LoVo (cell line): ENCODE data around the gene PSMF1.
"Not testable (repeated sequence)": the region's sequence is repeated elsewhere in the genome, so short reads cannot be mapped to it uniquely, and the experiment has no call there.

Experiments used
- DNase-seq: peaks from one replicate; pipeline ENCODE4 v3.0.0-alpha.2; 2016; ENCODE audit warnings: low spot score

PSMF1 gene

DNA sequence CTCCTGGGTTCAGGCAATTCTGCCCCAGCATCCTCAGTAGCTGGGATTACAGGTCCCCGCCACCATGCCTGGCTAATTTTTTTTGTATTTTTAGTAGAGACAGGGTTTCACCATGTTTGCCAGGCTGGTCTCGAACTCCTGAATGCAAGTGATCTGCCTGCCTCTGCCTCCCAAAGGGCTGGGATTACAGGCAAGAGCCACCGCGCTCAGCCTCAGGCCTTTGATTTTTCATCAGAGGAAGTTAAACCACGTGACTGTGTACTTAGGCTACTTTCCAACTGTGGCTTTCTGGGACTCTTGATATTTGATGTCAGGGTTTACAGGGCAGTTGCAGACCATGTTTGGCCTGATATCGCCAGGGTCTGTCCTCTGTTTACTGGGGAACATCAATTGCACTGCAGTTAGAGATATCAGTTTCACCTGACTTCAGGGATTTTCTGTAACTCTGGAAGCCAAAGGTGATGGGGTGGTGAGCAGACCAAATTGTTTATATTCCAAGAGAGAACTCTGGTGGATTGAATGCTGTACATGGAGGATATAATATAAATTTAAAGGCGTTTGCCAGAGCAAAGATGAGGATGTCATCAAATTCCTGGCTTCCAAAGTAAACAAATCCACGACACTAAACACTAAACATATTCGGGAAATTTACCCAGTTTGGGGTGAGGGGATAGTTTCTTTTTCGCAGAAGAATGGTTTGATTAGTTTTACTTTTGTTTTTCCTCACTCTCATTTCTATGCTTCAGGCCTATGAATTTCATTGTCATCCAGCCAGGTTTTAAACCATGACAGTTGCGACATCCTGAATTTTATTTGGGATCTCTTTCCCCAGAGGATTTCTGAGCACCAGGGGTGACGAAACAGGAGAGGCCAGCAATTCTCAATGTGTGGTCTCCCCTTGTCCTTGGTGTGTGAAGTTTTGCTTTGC is 4.2 kb downstream of the PSMF1 start:
- peak; percentile 2 for DNase-seq

DNA sequence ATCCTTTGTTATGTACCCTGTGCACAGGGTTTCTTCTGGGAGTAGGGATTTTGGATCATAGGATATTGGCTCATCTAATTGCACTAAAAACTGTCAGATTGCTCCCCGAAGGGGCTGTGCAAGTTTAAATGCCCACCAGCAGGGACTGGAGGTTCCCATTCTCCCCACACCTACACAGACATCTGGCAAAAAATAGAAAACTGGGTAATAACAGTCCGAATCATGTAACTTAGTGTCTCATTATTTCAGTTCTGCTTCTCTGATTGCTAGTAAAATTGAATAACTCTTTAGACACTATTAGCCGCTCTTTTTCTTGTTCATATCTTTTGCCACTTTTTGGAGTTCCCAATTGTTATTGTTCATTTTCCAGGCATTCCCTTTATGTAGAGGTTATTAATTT is 5.3 kb downstream of the PSMF1 start:
- no peak for DNase-seq

DNA sequence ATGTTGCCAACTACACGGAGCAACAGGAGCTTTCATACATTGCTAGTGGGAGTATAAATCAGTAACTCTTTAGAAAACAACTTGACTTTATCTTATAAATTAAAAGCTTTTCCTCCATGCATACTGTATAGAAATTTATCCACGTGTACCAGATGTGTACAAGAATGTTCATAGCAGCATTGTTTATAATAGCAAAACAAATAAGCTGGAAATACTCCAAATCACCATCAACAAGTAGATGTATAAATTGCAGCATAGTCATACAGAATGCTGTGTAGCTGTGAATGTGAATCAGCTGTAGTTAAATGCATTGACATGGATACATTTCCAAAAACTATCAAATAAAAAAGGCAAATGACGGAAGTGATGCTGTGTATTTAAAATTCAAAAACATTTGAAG is 6.0 kb downstream of the PSMF1 start:
- DNase-seq: no peak

DNA sequence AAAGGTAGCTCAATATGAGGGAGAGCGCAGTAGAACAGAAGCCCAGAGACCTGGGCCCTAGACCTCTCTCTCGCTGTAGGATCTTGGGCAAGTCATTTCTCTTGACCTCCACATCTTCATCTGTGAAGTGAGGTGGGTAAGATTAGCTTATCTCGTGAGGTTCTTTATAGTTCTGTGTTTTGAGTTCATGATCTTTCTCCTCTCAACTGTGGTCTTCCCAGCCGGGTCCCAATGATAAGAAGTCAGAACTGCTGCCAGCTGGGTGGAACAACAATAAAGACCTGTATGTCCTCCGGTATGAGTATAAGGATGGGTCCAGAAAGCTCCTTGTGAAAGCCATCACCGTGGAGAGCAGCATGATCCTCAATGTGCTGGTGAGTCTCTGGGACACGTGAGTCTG is 6.9 kb downstream of the PSMF1 start:
- no peak for DNase-seq

GRCh38 chr20:1127840-1128239 is 9.4 kb downstream of the PSMF1 start:
- no peak for DNase-seq

DNA sequence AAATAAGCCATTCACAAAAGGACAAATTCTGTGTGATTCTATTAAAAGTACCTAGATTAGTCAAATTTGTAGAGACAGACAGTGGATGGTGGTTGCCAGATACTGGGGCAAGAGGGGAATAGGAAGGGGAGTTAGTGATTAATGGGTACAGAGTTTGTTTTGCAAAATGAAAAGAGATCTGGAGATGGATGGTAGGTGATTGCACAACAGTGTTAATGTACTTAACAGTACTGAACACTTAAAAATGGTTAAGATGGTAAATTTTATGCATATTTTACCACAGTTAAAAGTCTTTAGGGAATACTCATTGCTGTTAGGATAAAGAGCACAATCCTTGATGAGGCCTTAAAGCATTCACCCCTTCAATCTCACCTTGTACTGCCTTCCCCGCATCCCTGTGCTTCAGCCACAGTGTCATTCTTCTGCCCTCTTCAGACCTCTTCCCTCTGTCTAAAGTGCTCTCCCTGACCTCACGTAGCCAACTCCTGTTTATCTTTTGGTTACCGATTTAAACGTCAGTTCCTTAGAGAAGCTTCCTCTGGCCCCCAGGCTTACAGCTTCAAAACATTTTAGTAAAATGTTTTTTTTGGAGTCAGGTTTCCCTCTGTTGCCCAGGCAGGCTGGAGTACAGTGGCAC is 11.8 kb downstream of the PSMF1 start:
- DNase-seq: no peak

DNA sequence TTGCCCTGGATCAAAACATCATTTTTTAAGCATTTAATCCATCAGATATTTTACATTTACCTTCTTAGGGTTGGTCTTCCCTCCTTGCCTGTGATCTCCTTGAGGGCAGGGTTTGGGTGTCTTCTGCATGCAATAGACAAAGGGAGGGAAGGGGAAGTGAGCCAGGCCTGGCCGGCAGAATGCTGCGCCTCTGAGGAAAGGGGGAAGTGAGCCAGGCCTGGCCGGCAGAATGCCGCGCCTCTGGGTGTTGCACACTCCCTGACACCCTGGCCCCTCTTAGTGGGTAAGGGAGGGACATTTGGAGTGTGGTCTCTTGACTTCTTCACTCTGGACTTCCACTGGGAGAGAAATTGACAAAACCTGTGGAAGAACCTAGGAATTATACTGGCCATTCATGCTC is 12.4 kb downstream of the PSMF1 start:
- no peak for DNase-seq

- no peak for DNase-seq
These were observed 13.0 kb downstream of the PSMF1 start for GRCh38 chr20:1131354-1131753.

- DNase-seq: no peak
These were observed 16.0 kb downstream of the PSMF1 start for GRCh38 chr20:1134355-1134754.

DNA sequence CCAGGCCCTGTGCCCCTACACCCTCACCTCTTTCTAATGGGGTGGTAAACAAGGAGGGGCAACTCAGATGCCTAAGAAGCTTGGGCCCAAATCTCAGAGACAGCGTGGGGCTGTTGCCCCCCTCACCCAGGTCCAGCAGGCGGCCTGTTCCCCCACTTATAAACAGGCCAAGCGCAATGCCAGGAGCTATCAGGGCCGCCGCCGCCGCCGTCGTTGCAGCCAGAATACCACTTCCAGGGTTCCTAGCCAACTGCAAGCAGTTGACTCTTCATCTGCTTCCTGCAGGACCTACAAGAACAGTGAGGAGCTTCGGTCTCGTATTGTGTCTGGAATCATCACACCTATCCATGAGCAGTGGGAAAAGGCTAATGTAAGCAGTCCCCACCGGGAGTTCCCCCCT is 16.4 kb downstream of the PSMF1 start:
- DNase-seq: no peak

- DNase-seq: no peak
These were observed 18.8 kb downstream of the PSMF1 start for GRCh38 chr20:1137236-1137635.

- DNase-seq: no peak
These were observed 26.2 kb downstream of the PSMF1 start for GRCh38 chr20:1144401-1145172.

DNA sequence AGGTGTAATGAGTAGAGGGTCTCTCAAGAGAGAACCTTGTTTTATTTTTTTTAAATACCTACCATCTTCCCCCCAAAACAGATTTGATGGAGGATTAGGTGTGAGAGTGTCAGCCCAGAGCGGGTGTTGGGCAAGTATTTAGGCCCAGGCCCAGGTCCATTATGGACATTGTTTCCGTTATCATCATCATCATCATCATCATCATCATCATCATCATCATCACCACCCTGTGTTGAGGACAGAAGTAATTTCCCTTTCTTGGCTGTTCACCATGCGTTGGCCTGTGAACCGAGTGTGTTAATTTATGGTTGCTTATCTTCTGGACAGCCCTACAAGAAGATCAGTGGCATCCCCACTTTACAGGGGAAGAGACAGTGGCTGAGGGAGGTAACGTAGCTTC is 28.6 kb downstream of the PSMF1 start:
- no peak for DNase-seq

DNA sequence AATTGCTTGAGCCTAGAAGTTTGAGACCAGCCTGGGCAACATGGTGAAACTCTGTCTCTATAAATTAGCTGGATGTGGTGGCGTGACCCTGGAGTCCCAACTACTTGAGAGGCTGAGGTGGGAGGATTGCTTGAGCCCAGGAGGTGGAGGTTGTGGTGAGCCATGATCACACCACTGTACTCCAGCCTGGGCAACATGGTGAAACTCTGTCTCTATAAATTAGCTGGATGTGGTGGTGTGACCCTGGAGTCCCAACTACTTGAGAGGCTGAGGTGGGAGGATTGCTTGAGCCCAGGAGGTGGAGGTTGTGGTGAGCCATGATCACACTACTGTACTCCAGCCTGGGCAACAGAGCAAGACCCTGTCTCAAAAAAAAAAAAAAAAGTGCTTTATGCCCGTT is 31.4 kb downstream of the PSMF1 start:
- not testable (repeated sequence) for DNase-seq

GRCh38 chr20:1150218-1150617 is 31.8 kb downstream of the PSMF1 start:
- DNase-seq: no peak

GRCh38 chr20:1150968-1151367 is 32.6 kb downstream of the PSMF1 start:
- DNase-seq: no peak

GRCh38 chr20:1154226-1154625 is 35.8 kb downstream of the PSMF1 start:
- DNase-seq: no peak

GRCh38 chr20:1154691-1155090 is 36.3 kb downstream of the PSMF1 start:
- DNase-seq: no peak

GRCh38 chr20:1155342-1155741 is 36.9 kb downstream of the PSMF1 start:
- no peak for DNase-seq

GRCh38 chr20:1160496-1160895 is 42.1 kb downstream of the PSMF1 start:
- no peak for DNase-seq

DNA sequence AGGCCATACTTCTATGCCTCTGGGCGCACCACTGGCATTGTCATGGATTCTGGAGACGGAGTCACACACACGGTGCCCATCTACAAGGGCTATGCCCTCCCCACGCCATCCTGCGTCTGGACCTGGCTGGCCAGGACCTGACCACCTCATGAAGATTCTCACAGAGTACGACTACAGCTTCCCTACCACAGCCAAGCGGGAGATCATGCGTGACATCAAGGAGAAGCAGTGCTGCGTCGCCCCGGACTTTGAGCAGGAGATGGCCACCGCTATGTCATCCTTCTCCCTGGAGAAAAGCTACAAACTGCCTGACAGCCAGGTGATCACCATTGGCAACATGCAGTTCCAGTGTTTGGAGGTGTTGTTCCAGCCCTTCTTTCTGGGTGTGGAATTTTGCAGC is 42.6 kb downstream of the PSMF1 start:
- no peak for DNase-seq

- DNase-seq: no peak
These were observed 44.7 kb downstream of the PSMF1 start for GRCh38 chr20:1163105-1163504.

- DNase-seq: no peak
These were observed 45.3 kb downstream of the PSMF1 start for GRCh38 chr20:1163653-1164052.
